COR-L47 (cell line): ENCODE results near the gene TLR4.

Experiments
- DNase-seq: peaks from one replicate; lab custom pipeline; 2025; lab: John Stamatoyannopoulos, UW

TLR4 gene

DNA sequence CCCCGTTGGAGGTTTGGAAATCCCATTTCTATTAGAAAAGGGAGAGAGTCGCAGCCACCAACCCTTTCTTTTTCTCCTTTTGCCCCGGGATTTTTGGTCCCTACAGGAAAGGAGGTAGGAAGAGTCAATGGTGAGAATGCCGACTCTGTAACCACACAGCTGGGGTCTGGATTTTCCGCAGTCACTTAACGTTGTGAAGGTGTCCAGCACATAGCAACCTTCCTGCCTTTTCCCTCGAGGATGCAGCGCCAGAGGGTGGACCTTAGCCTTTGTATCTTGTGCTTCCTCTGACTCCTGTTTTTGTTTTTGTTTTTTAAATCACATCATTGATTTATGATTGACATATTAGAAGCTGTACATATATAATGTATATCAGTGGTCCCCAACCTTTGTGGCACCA is 41.4 kb downstream of the TLR4 start:
- no peak for DNase-seq

DNA sequence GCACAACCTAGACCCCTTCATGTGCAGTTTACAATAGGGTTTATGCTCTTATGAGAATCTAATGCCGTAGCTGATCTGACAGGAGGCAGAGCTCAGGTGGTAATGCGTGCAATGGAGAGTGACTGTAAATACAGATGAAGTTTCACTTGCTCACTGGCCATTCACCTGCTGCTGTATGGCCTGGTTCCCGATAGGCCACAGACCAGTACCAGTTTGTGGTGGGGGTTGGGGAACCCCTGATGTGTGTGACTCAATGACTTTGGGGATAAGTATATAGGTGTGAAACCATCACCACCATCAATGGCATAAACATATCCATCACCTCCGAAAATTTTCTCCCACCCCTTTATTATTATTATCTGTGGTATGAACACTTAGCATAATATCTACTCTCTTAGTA is 42.1 kb downstream of the TLR4 start:
- no peak for DNase-seq

DNA sequence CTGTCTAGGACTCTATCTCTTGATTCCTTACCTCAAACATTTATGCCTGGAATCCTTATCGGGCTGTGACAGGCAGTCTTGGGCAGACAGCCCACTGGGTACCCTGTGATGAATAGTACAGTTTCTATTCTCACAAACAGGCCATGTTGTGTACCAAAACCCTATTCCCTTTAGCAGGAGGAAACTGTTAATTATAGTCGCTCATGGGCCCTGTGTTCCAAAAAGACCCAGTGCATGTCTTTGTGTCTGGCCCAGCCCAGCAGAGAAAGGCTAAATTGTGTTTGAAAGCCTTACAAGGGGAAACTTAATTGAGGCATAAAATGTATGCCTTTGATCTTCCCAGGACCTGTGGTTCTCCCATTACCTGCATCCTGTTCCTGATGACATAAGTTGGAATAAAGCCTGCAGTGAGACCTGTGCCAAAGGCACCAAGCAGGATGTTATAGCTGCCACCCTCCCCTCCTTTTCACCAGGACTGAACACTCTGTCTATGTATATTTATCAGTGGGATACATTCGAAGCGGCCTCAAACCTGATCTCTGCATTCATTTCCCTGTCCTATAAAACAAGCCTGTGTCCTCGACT is 43.3 kb downstream of the TLR4 start:
- no peak for DNase-seq

DNA sequence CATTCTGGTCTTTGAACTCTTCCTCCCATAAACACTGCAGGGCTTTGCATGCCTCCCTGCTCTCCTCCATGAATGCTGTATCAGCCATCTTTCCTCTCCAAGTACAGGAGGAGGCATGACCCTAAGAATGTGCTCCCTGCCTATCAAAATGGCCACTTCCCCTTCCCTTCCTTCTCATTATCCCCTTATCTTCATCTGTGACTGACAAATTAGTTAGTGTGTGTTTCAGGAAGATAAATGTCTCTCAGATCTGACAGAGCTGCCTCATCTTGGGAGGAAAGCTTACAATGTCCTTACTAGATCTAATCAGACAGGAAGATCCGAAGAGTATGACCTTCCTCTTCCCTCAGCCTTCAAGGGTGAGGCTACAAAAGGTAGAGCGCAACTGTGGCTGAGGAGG is 46.2 kb downstream of the TLR4 start:
- DNase-seq = no peak

DNA sequence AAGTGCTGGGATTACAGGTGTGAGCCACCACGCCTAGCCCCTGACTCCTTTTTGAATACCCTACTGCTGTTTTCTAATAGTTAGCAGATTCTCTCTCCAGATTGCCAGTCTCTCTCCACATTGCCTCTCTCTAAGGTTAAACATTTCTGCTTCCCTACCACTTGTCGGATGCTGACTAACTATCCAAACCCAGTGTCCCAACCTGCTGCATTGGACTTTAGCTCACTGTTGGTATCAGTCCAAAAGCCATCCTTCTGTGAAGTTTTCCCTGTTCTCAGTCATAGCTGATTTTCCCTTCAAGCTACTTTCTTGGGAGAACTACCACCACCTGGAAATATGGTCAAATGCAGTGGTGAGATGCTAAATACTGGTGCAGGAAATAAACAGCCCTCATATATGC is 48.7 kb downstream of the TLR4 start:
- DNase-seq = no peak

DNA sequence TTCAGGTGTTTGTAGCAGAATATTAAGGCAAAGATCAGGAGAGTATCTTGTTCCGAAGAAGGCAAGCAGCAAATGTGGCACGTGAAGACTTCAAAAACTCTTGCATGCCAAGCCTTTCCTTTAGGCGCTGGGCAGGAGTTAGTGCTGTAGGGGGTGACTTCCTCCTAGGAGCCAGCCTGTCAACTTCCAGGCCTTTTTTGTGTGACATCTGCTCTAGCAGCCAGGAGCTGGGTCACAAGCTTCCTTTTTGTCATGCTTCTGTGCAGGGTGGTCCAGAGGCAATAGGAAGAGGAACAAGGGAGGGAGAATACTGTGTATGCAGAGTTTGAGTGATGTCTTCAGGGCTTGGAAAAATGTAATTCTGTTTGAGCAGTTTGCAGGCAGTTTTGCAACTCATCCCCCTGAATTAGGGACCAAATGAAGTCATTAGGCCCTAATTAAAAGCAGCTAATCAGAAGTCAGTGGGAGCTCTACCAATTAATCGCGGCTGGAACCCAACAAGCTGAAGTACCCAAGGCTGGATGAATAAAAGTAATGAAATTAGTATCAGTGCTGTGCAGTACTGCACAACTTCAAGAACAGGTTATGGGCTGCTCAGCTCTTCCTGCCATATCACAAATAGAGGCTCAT is 53.5 kb downstream of the TLR4 start:
- DNase-seq = no peak

DNA sequence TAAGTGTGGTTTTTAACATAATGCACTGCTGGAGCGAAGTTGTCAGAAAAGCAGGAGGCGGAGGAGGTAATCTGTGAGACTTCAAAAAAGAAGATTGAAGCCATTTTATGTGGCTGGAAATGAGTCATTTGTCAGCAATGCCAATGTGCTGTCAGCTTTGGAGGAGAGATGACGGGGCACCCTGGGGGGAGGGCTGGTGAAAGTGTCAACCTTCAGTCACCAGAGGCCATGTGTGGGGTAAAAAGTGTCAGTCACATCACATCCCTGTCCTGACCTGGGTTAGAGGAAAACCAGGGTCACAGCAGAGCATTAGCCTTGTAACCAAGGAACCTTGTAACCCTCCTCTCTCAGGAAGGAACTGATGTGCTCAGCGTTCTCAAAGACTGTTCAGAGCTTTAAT is 59.1 kb downstream of the TLR4 start:
- DNase-seq = no peak

DNA sequence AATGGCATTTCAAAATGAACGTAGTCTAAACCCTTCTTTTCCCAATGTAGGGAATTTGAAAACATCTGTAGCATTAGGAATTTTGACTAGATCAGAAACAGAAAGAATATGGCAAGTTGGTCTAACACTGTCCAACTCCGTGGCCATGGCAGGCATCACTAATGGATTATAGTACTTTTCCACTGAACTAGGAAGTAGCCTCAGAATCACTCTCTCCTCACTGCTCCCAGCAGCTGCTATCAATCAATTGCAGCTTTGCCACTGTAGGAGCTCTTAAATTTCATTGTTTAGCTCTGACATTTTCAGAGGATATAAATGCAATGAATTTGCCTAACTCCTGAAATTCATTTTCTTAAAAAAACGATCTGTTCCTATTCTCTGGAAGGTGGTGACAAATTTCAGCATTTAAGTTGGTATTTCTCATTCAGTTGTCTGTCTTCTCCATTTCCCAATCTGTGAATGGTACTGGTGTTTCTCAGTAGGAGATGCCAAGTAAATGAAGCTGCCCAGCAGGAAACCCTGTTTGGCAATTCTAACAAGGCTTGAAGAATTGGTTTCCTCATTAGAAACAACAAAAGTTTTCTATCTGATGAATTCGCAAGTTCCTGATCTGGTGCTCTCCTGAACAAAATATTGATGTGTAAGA is 64.7 kb downstream of the TLR4 start:
- DNase-seq = no peak

DNA sequence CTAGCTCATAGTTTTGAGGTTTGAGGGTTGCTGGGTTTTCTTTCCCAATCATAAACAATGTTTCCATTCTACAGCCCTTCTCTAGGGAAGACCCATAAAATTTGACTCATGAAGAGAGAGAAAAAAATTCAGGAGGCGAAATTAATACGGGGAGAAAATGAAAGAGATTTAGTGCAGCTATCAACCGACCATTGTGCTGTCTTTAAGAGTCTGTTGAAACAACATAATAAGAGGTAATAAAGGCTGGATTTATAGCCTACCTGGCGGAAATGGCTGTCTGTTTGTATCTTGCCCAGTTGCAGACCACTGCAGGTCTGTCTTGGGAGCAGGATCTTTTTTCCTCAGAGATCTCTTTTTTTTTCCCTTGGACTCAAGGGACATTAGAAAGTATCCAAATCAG is 66.9 kb downstream of the TLR4 start:
- no peak for DNase-seq

DNA sequence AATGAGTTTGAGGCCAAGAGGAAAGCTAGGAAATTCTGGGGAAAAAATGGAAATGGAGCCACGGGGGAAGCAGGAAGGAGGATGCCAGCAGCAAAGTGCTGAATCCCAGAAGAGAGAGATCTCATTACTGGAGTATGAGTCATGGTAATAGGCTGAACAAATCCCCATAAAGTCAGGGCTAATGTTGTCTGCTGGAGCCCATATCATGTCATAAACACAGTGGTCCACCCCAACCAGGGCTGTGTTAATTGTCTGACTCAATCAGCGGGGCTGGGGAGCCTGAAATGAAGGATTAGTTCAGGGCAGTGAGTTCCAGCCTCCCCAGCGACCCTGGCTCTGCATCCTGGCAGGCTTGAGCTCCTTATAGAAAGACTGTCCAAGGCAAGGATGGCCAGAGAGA is 68.8 kb downstream of the TLR4 start:
- no peak for DNase-seq
